ENCODE results near the gene AASDH. TPM values are rescaled to one million over a fixed set of nuclear protein-coding genes. Genes with fewer than 3 reads are reported as not detected.
A peak's percentile ranks its signal among the peaks of the same experiment; 100 is the strongest.

Gene AASDH
- total and polyA plus RNA-seq, 4 donors, result 2.7 to 13.3 (median 9.1) TPM

- no peak for DNase-seq (ENCODE audit: low spot score)
- H3K9me3 ChIP-seq (ENCODE audit: control insufficient read depth in 4 of 4, low read length in 3 of 4), result no peaks in the 10 kb centered on the region
- no peaks in the 10 kb centered on the region for H3K36me3 ChIP-seq (ENCODE audit: control insufficient read depth in 4 of 4, insufficient read depth in 3 of 4, low read depth in 1 of 4, low read length in 3 of 4)
- peaks cover 0 to 7% (median 0%) of the 10 kb centered on the region in 4 donors for H3K4me1 ChIP-seq (ENCODE audit: control insufficient read depth in 4 of 4, insufficient read depth in 4 of 4, low read length in 3 of 4)
- H3K4me3 ChIP-seq (ENCODE audit: low read depth in 1 of 3, low read length in 3 of 3), result no peak overlapping the region
- H3K27ac ChIP-seq (ENCODE audit: low read depth in 1 of 2, low read length in 2 of 2), result peak overlapping the region in 1 of 2 donors; percentile 5
- no peaks in the 10 kb centered on the region for H3K27me3 ChIP-seq (ENCODE audit: control insufficient read depth in 4 of 4, insufficient read depth in 4 of 4, low read length in 3 of 4)
- 57% methylated on average over 1 of the region's 1 CpG for whole genome bisulfite sequencing
- no peak overlapping the region for H3K9ac ChIP-seq (ENCODE audit: low read depth in 1 of 2, low read length in 2 of 2)
- no peak for TF ChIP-seq RXRA (IDR thresholded peaks at IDR 0.05)
- no peak for TF ChIP-seq JUND (IDR thresholded peaks at IDR 0.05)
- TF ChIP-seq SP1 (IDR thresholded peaks at IDR 0.05), result no peak
- no peak for TF ChIP-seq RAD21 (IDR thresholded peaks at IDR 0.05)
- no peak for TF ChIP-seq EGR1 (IDR thresholded peaks at IDR 0.05; ENCODE audit: low read depth in 2 of 2)
- TF ChIP-seq YY1 (IDR thresholded peaks at IDR 0.05), result no peak
- no peak for TF ChIP-seq ZBTB33 (IDR thresholded peaks at IDR 0.05)
- TF ChIP-seq ATF3 (IDR thresholded peaks at IDR 0.05), result no peak
- TF ChIP-seq HNF4G (IDR thresholded peaks at IDR 0.05), result no peak
- no peak for TF ChIP-seq FOXA2 (IDR thresholded peaks at IDR 0.05)
- no peak for TF ChIP-seq CTCF (IDR thresholded peaks at IDR 0.05; ENCODE audit: low read depth, low read length, missing input control)
- TF ChIP-seq FOXA1 (IDR thresholded peaks at IDR 0.05), result no peak
- no peak for TF ChIP-seq MAX (IDR thresholded peaks at IDR 0.05)
- no peak for TF ChIP-seq REST (IDR thresholded peaks at IDR 0.05)
- no peak for TF ChIP-seq NR2F2 (IDR thresholded peaks at IDR 0.05)
- TF ChIP-seq TAF1 (conservative IDR thresholded peaks at IDR 0.05), result no peak
- no peak for TF ChIP-seq HNF4A (conservative IDR thresholded peaks at IDR 0.05)
- no peak for TF ChIP-seq GABPA (IDR thresholded peaks at IDR 0.05 in 1 of 2, conservative IDR thresholded peaks at IDR 0.05 in 1 of 2)
Observed at GRCh38 chr4:56409511-56410090, 22.3 kb upstream of the AASDH start.
